ENCODE data around the gene ADAM22.

ADAM22 gene

DNA sequence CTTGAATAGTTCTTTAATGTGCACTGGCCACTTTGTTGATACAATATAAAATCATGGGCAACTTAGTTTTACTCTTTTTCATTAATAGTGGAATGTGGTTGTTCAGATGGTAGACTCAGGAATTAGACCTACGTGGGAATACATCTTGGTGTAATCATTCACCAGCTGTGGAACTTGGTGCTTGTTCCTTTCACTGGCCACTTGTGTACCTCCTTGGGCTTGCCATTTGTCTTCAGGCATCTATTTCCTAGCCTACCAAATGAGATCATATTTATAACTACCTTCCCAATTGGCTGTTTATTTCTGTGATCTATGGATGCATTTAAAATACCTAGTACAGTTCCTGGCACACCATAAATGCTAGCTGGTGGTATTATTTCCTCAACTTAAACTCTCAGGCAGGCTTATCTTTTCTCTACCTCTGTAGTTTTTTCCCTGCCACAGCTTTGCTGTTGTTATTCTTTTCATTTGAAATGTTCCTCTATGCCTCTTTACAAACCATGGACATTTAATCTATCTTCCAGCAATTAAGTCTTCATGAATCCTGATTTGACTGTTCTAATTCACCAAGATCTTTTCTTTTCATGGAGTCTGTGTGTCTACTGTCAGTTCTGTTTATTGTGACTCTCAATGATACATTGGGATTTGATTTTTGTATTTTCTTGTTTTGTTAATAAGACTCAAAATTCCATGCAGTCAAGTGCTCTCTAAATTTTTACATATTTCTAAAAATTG is 113.0 kb downstream of the ADAM22 start:
- TF ChIP-seq MAX (IDR thresholded peaks at IDR 0.05; ENCODE audit: low read depth, low read length) (no peak), CTCF (IDR thresholded peaks at IDR 0.05; ENCODE audit: low read depth, low read length) (no peak), POLR2A (IDR thresholded peaks at IDR 0.05; ENCODE audit: extremely low read depth, insufficient read length) (no peak), MYC (IDR thresholded peaks at IDR 0.05; ENCODE audit: low read depth, low read length) (no peak)
- no peak for DNase-seq (ENCODE audit: low read depth)

GRCh38 chr7:88057655-88058054 is 123.6 kb downstream of the ADAM22 start:
- no peak for DNase-seq (ENCODE audit: low read depth)
- no peak for TF ChIP-seq MAX (IDR thresholded peaks at IDR 0.05; ENCODE audit: low read depth, low read length)
- TF ChIP-seq POLR2A (IDR thresholded peaks at IDR 0.05; ENCODE audit: extremely low read depth, insufficient read length): no peak
- no peak for TF ChIP-seq MYC (IDR thresholded peaks at IDR 0.05; ENCODE audit: low read depth, low read length)
- no peak for TF ChIP-seq CTCF (IDR thresholded peaks at IDR 0.05; ENCODE audit: low read depth, low read length)
- no peak overlapping the region for H3K4me3 ChIP-seq (ENCODE audit: low read depth, low read length)

More for the DNA sequence above, 113.0 kb downstream of the ADAM22 start:
- no peak overlapping the region for H3K4me3 ChIP-seq (ENCODE audit: low read depth, low read length)

- DNase-seq (ENCODE audit: low read depth): no peak
- H3K4me3 ChIP-seq (ENCODE audit: low read depth, low read length): no peak overlapping the region
- TF ChIP-seq MAX (IDR thresholded peaks at IDR 0.05; ENCODE audit: low read depth, low read length): no peak
- TF ChIP-seq POLR2A (IDR thresholded peaks at IDR 0.05; ENCODE audit: extremely low read depth, insufficient read length): no peak
- TF ChIP-seq CTCF (IDR thresholded peaks at IDR 0.05; ENCODE audit: low read depth, low read length): no peak
- TF ChIP-seq MYC (IDR thresholded peaks at IDR 0.05; ENCODE audit: low read depth, low read length): no peak
These were observed 128.2 kb downstream of the ADAM22 start for GRCh38 chr7:88062238-88062637.

GRCh38 chr7:88069093-88069492 is 135.0 kb downstream of the ADAM22 start:
- no peak overlapping the region for H3K4me3 ChIP-seq (ENCODE audit: low read depth, low read length)
- TF ChIP-seq MAX (IDR thresholded peaks at IDR 0.05; ENCODE audit: low read depth, low read length) (no peak), POLR2A (IDR thresholded peaks at IDR 0.05; ENCODE audit: extremely low read depth, insufficient read length) (no peak), MYC (IDR thresholded peaks at IDR 0.05; ENCODE audit: low read depth, low read length) (no peak), CTCF (IDR thresholded peaks at IDR 0.05; ENCODE audit: low read depth, low read length) (no peak)
- DNase-seq (ENCODE audit: low read depth): no peak

GRCh38 chr7:88071994-88072714 is 138.1 kb downstream of the ADAM22 start:
- DNase-seq (ENCODE audit: low read depth): no peak
- TF ChIP-seq CTCF (IDR thresholded peaks at IDR 0.05; ENCODE audit: low read depth, low read length): no peak
- TF ChIP-seq POLR2A (IDR thresholded peaks at IDR 0.05; ENCODE audit: extremely low read depth, insufficient read length): no peak
- no peak for TF ChIP-seq MYC (IDR thresholded peaks at IDR 0.05; ENCODE audit: low read depth, low read length)
- TF ChIP-seq MAX (IDR thresholded peaks at IDR 0.05; ENCODE audit: low read depth, low read length): no peak
- H3K4me3 ChIP-seq (ENCODE audit: low read depth, low read length): no peak overlapping the region

Measured in NB4 (cell line).